Measurements from ENCODE around the gene GNPTAB.
A peak's percentile ranks its signal among the peaks of the same experiment; 100 is the strongest.
"Not testable (repeated sequence)": the region's sequence is repeated elsewhere in the genome, so short reads cannot be mapped to it uniquely, and the experiment has no call there.

The GNPTAB gene

GRCh38 chr12:101830367-101831325 is at the start of gene GNPTAB:
Gene GNPTAB, minus strand, starts transcription at chr12:101830959. Its CDS starts 284 bp downstream, at chr12:101830675.
- DNase-seq (ENCODE audit: low read depth in 2 of 2, low spot score in 1 of 2) = peak; percentile 87 to 95

GRCh38 chr12:101878243-101878821 is 47.6 kb upstream of the GNPTAB start:
- no peak for DNase-seq (ENCODE audit: low read depth in 2 of 2, low spot score in 1 of 2)

- DNase-seq (ENCODE audit: low read depth in 2 of 2, low spot score in 1 of 2) = no peak
Measured at GRCh38 chr12:101877806-101878242, 47.1 kb upstream of the GNPTAB start.

- peak; percentile 38 to 49 for DNase-seq (ENCODE audit: low read depth in 2 of 2, low spot score in 1 of 2)
Measured at GRCh38 chr12:101876861-101877805, 46.4 kb upstream of the GNPTAB start, which contains the start of gene DRAM1. Gene DRAM1, plus strand, starts transcription at chr12:101877580. Its CDS starts 210 bp downstream, at chr12:101877790.

- no peak for DNase-seq (ENCODE audit: low read depth in 2 of 2, low spot score in 1 of 2)
Measured at GRCh38 chr12:101876322-101876860, 45.6 kb upstream of the GNPTAB start.

GRCh38 chr12:101875162-101875561 is 44.4 kb upstream of the GNPTAB start:
- no peak for DNase-seq (ENCODE audit: low read depth in 2 of 2, low spot score in 1 of 2)

GRCh38 chr12:101870925-101871324 is 40.2 kb upstream of the GNPTAB start:
- DNase-seq (ENCODE audit: low read depth in 2 of 2, low spot score in 1 of 2) = no peak

- not testable (repeated sequence) for DNase-seq (ENCODE audit: low read depth in 2 of 2, low spot score in 1 of 2)
Measured at GRCh38 chr12:101867619-101868018, 36.9 kb upstream of the GNPTAB start.

GRCh38 chr12:101866615-101867373 is 36.0 kb upstream of the GNPTAB start:
- no peak for DNase-seq (ENCODE audit: low read depth in 2 of 2, low spot score in 1 of 2)

GRCh38 chr12:101863981-101864380 is 33.2 kb upstream of the GNPTAB start:
- no peak for DNase-seq (ENCODE audit: low read depth in 2 of 2, low spot score in 1 of 2)

- no peak for DNase-seq (ENCODE audit: low read depth in 2 of 2, low spot score in 1 of 2)
Measured at GRCh38 chr12:101862245-101862644, 31.5 kb upstream of the GNPTAB start.

GRCh38 chr12:101861688-101862087 is 30.9 kb upstream of the GNPTAB start:
- DNase-seq (ENCODE audit: low read depth in 2 of 2, low spot score in 1 of 2) = not testable (repeated sequence)

GRCh38 chr12:101859664-101860607 is 29.2 kb upstream of the GNPTAB start:
- no peak for DNase-seq (ENCODE audit: low read depth in 2 of 2, low spot score in 1 of 2)

GRCh38 chr12:101858361-101858760 is 27.6 kb upstream of the GNPTAB start:
- no peak for DNase-seq (ENCODE audit: low read depth in 2 of 2, low spot score in 1 of 2)

- no peak for DNase-seq (ENCODE audit: low read depth in 2 of 2, low spot score in 1 of 2)
Measured at GRCh38 chr12:101857043-101857558, 26.3 kb upstream of the GNPTAB start.

- not testable (repeated sequence) for DNase-seq (ENCODE audit: low read depth in 2 of 2, low spot score in 1 of 2)
Measured at GRCh38 chr12:101856614-101857013, 25.9 kb upstream of the GNPTAB start.

GRCh38 chr12:101855976-101856375 is 25.2 kb upstream of the GNPTAB start:
- DNase-seq (ENCODE audit: low read depth in 2 of 2, low spot score in 1 of 2) = no peak

GRCh38 chr12:101855364-101855884 is 24.7 kb upstream of the GNPTAB start:
- DNase-seq (ENCODE audit: low read depth in 2 of 2, low spot score in 1 of 2) = no peak
